GM06990 (cell line): Measurements from ENCODE around the gene PIBF1.

ENCODE experiments used
- DNase-seq: peaks from one replicate; pipeline ENCODE4 v3.0.0-alpha.2; 2011; ENCODE audit not compliant: insufficient read length; ENCODE audit errors: extremely low read depth
- H3K27me3 ChIP-seq: replicated peaks from 2 replicates; pipeline ENCODE4 v1.6.0; 2011; ENCODE audit warnings: low read length; ENCODE audit not compliant: control insufficient read depth, insufficient read depth
- H3K36me3 ChIP-seq: 2 replicates; pipeline ENCODE4 v1.5.1; 2011; ENCODE audit warnings: low read length; ENCODE audit not compliant: control insufficient read depth, insufficient read depth
- H3K4me3 ChIP-seq: replicated peaks from 2 replicates; pipeline ENCODE4 v1.5.1; 2011; ENCODE audit warnings: low read depth, mild to moderate bottlenecking, control low read depth, low read length
- CTCF ChIP-seq: IDR thresholded peaks from 2 replicates; pipeline ENCODE4 v1.5.1; 2011; ENCODE audit warnings: low read length, control low read depth, mild to moderate bottlenecking, inconsistent platforms; ENCODE audit not compliant: insufficient read depth, poor library complexity, severe bottlenecking

PIBF1 gene

GRCh38 chr13:73062468-73062867 lies 280.5 kb downstream of the PIBF1 start:
- no peak for TF ChIP-seq CTCF
- no peak for DNase-seq
- Histone ChIP-seq H3K27me3 (no peaks in the 10 kb centered on the region), H3K4me3 (no peak overlapping the region), H3K36me3 (no peaks in the 10 kb centered on the region)

GRCh38 chr13:73063166-73063565 lies 281.2 kb downstream of the PIBF1 start:
- no peaks in the 10 kb centered on the region for H3K36me3 ChIP-seq
- no peak for TF ChIP-seq CTCF
- DNase-seq: no peak
- H3K27me3 ChIP-seq: no peaks in the 10 kb centered on the region
- H3K4me3 ChIP-seq: no peak overlapping the region

- TF ChIP-seq CTCF: no peak
- DNase-seq: no peak
- Histone ChIP-seq H3K27me3 (no peaks in the 10 kb centered on the region), H3K36me3 (no peaks in the 10 kb centered on the region), H3K4me3 (no peak overlapping the region)
Observed at GRCh38 chr13:73065036-73065435, 283.1 kb downstream of the PIBF1 start.

- DNase-seq: no peak
- Histone ChIP-seq H3K4me3 (no peak overlapping the region), H3K36me3 (no peaks in the 10 kb centered on the region), H3K27me3 (no peaks in the 10 kb centered on the region)
- TF ChIP-seq CTCF: no peak
Observed at GRCh38 chr13:73065665-73066340, 283.9 kb downstream of the PIBF1 start.
